Effector CD4-positive, alpha-beta T cell (primary cell): ENCODE measurements around the gene RTN4R.

Experiments used
- DNase-seq: peaks from one replicate; pipeline ENCODE4 v3.0.0-alpha.2; 2020

Gene RTN4R

GRCh38 chr22:20240900-20241299 is 27.2 kb downstream of the RTN4R start:
- no peak for DNase-seq

- DNase-seq = no peak
Measured at GRCh38 chr22:20240447-20240764, 27.7 kb downstream of the RTN4R start.

- DNase-seq = no peak
Measured at GRCh38 chr22:20239676-20240446, 28.3 kb downstream of the RTN4R start.

- DNase-seq = no peak
Measured at GRCh38 chr22:20238901-20239675, 29.0 kb downstream of the RTN4R start.

GRCh38 chr22:20238536-20238900 is 29.6 kb downstream of the RTN4R start:
- peak; percentile 30 for DNase-seq

- peak; percentile 23 for DNase-seq
Measured at GRCh38 chr22:20237480-20238440, 30.4 kb downstream of the RTN4R start.

DNA sequence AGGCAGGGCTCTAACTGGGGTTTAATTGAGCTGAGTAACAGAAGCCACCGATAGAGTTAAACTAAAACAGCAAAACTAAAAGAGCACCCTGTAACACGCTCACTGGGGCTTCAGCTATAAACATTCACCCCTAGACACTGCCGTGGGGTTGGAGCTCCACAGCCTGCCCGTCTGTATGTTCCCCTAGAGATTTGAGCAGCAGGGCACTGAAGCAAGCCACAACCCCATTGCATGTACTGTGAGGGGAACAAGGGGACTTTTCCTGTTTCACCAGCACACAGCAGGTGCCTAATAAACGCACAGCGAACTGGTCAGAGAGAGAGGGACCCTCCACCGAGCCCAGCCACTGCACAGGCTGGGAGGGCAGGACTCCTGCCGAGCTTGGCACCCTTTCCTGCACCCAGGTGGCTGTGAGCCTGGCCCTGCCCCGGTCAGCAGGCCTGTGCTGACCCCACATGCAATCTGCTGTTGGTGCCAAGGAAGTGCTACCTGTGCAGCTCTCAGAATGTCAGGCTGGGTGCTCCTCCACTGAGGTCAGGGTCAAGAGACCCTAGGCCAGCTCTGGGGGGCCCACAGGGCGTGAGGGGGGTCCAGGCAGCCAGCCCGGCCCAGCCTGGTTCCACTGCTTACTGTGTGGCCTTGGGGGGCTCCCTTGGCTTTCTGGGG is 31.9 kb downstream of the RTN4R start:
- DNase-seq = no peak

GRCh38 chr22:20235389-20235991 is 32.6 kb downstream of the RTN4R start:
- no peak for DNase-seq

DNA sequence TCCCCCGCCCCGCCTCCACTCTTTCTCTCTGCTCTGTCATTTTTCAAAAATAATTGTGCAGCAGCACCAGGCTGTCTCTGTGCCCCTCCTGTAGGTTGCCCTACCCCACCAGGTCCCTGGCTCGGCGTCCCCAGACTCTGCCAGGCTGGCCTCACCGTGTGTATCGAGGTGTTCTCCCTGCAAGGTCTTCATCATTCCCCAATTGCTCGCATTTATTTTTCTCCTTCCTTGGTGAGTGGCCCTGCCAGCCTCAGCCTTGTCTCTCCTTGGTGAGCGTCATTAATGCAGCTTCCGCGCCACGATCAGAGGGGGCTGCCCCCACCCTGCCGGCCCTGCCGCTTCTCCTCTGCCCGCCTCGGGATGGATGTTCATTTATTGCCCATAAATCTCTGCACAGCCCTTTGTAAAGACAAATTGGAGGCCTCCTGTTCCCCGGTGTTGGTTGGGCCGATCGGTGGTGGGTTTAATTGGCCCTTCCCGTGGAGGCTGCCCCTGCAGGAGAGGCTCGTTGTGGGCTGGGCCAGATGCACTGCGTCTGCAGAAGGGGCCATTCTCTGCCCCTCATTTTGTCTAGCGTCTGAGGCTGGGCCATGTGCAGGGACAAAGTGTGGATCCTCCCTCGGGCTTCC is 33.2 kb downstream of the RTN4R start:
- DNase-seq = no peak

- no peak for DNase-seq
Measured at GRCh38 chr22:20234314-20234682, 33.8 kb downstream of the RTN4R start.

GRCh38 chr22:20233351-20234313 is 34.5 kb downstream of the RTN4R start:
- no peak for DNase-seq

- DNase-seq = no peak
Measured at GRCh38 chr22:20232781-20233180, 35.3 kb downstream of the RTN4R start.

GRCh38 chr22:20232237-20232598 is 35.9 kb downstream of the RTN4R start:
- no peak for DNase-seq

DNA sequence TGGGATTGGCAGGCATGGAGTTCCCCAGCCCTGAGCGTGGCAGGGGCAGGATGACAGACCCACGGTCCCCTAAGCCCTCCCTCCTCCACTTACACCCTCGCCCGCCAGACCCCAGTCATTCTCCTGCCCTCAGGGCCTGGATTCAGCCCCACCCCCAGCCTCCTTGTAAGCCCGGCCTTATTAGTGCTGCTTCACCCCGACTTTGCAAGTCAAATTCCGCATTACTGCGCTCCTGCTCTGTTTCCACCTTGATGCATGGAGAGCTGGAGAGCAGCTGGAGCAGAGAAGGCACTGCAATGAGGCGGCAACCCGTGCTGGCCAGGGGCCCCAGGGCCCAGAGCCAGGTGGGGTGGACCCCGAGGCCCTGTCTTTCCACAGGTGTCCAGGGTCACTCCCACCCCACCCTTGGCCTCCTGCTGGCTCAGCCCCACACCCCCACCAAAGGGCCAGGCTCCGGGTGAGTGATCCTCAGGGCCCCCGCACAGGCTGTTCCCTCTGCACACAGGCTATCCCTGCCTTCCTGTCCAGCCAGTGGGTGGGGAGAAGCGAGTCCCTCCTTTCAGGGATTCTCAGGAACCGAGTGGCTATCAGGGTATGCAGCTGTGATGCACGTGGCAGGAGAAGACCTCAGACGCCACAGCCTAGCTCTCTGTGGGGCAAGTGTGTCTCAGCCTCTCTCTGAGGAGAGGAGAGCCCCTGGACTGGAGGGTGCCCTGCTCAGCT is 36.4 kb downstream of the RTN4R start:
- no peak for DNase-seq

DNA sequence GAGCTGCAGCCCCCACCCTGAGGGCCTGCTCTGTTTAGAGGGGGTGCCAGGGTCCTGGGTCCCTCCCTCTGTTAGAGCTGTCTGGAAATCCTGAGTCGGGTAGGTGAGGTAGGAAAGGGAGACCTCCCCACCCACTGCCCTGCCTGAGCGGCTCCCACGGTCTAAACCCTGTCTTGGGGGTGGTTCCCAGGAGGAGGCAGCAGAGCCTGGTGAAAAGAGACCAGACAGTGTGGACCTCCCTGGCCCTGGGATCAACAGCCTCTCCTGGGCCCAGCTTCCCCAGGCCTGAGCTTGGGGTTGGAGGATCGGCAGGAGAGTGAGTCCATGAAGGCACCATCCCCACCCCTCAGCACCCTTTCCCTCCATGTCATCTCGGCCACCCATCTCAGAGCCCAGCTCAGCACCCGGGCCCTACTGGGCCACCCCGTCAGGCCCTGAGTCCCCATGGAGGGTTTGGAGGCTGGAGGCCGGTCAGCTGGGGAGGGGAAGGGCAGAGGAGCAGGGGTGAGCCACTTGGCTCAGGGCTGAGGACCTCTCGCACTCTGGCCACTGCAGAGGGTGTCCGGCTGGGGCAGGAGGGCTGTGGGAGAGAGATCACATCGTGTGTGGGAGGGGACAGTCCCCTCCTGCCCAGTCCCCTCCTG is 37.2 kb downstream of the RTN4R start:
- DNase-seq = no peak

DNA sequence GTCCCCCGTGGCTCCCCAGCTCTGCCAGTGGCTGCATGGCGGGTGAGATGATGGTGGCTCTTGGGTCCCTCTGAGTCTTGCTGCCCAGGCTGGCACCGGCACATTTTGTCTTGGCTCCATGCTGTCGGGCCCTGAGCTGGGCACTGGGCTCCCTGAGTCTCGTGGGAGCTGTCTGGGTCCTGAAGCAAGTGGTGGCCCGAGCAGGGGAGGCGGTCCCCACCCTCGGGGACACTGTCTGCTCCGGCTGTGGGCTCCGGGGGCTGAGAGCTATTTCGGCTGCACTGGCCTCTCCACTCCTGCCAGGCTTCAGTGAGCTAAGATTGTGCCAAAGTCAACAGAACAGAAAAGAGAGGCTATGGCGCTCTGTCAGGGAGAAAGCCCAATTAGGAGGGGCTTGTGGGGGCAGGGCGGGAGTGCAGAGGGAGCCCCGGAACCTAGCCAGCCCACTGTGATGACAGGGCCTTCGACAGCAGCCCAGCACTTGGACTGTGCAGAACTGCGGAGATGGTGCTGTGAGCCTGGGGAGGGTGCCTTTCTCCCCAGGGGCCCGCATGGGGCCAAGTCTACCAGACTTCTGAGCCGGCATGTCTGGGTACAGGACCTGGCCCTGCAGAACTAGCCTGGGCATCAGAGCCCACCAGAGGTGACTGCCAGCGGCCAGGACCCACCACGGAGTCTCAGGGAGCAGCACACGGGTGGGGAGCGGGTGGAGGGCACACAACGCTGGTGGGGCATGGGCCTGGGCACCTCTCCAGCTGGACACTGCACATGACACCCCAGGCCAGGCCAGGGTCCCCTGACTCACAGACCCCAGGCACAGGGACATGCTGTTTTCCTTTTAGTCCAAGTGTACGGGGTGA is 38.0 kb downstream of the RTN4R start:
- no peak for DNase-seq

GRCh38 chr22:20228939-20229272 is 39.2 kb downstream of the RTN4R start:
- no peak for DNase-seq
